ENCODE measurements around the gene TOGARAM2. TPM values are rescaled to one million over a fixed set of nuclear protein-coding genes. Genes with fewer than 3 reads are reported as not detected.

TOGARAM2 gene
- total RNA-seq, 1 donor: 0.43 TPM

GRCh38 chr2:29053670-29054400 lies 72.7 kb downstream of the TOGARAM2 start:
- no peak for DNase-seq (ENCODE audit: low read depth)
- TF ChIP-seq CTCF (IDR thresholded peaks at IDR 0.05; ENCODE audit: insufficient read depth, low read depth, low read length): no peak
- H3K4me3 ChIP-seq (ENCODE audit: low read depth, low read length): no peak overlapping the region

GRCh38 chr2:29054430-29054829 lies 73.3 kb downstream of the TOGARAM2 start:
- no peak for TF ChIP-seq CTCF (IDR thresholded peaks at IDR 0.05; ENCODE audit: insufficient read depth, low read depth, low read length)
- DNase-seq (ENCODE audit: low read depth): no peak
- no peak overlapping the region for H3K4me3 ChIP-seq (ENCODE audit: low read depth, low read length)

- TF ChIP-seq CTCF (IDR thresholded peaks at IDR 0.05; ENCODE audit: insufficient read depth, low read depth, low read length): no peak
- DNase-seq (ENCODE audit: low read depth): peak; percentile 66
- no peak overlapping the region for H3K4me3 ChIP-seq (ENCODE audit: low read depth, low read length)
Measured at GRCh38 chr2:29055601-29056000, 74.5 kb downstream of the TOGARAM2 start.

GRCh38 chr2:29056452-29056851 lies 75.4 kb downstream of the TOGARAM2 start:
- DNase-seq (ENCODE audit: low read depth): no peak
- no peak overlapping the region for H3K4me3 ChIP-seq (ENCODE audit: low read depth, low read length)
- no peak for TF ChIP-seq CTCF (IDR thresholded peaks at IDR 0.05; ENCODE audit: insufficient read depth, low read depth, low read length)

- no peak overlapping the region for H3K4me3 ChIP-seq (ENCODE audit: low read depth, low read length)
- no peak for DNase-seq (ENCODE audit: low read depth)
- no peak for TF ChIP-seq CTCF (IDR thresholded peaks at IDR 0.05; ENCODE audit: insufficient read depth, low read depth, low read length)
Measured at GRCh38 chr2:29057006-29057405, 75.9 kb downstream of the TOGARAM2 start.

- no peak for DNase-seq (ENCODE audit: low read depth)
- H3K4me3 ChIP-seq (ENCODE audit: low read depth, low read length): no peak overlapping the region
- TF ChIP-seq CTCF (IDR thresholded peaks at IDR 0.05; ENCODE audit: insufficient read depth, low read depth, low read length): no peak
Measured at GRCh38 chr2:29059624-29060023, 78.5 kb downstream of the TOGARAM2 start.

GRCh38 chr2:29060441-29060840 lies 79.3 kb downstream of the TOGARAM2 start:
- no peak overlapping the region for H3K4me3 ChIP-seq (ENCODE audit: low read depth, low read length)
- no peak for TF ChIP-seq CTCF (IDR thresholded peaks at IDR 0.05; ENCODE audit: insufficient read depth, low read depth, low read length)
- no peak for DNase-seq (ENCODE audit: low read depth)
